Measurements from ENCODE around the gene SIPA1L3. TPM values are rescaled to one million over a fixed set of nuclear protein-coding genes. Genes with fewer than 3 reads are reported as not detected.

Gene SIPA1L3
- polyA plus RNA-seq, 1 donor from 2014 or later: 2.8 TPM

DNA sequence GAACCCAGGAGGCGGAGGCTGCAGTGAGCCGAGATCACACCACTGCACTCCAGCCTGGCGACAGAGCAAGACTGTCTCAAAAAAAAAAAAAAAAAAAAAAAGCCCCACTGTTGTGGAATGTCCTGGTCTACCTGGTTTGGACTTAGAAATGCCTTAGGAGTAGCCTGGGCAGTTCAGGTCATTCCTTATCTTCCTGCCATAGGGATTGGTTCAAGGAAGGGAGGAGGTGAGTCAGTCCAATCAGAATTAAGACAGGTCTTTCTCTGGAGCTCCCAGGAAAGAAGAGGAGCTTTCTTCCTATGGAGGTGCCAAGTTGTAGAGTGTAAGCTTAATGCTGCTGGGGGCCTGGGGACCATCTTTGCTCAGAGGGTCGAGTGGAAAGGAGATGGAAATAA is 44.8 kb downstream of the SIPA1L3 start:
- Histone ChIP-seq H3K4me2 (ENCODE audit: low read length) (no peak overlapping the region), H3K9ac (ENCODE audit: low read length) (no peak overlapping the region), H3F3A (ENCODE audit: insufficient read depth, low read length, poor library complexity, severe bottlenecking) (no peaks in the 10 kb centered on the region), H3K9me3 (ENCODE audit: low read length) (peaks cover 4% of the 10 kb centered on the region), H3K27me3 (ENCODE audit: insufficient read depth, low read depth, low read length) (no peaks in the 10 kb centered on the region), H3K36me3 (ENCODE audit: insufficient read depth, low read length) (no peaks in the 10 kb centered on the region), H2AFZ (ENCODE audit: low read depth, low read length) (no peak overlapping the region), H3K79me2 (replicated peaks; ENCODE audit: insufficient read depth, low read length) (no peaks in the 10 kb centered on the region), H3K27ac (ENCODE audit: low read length) (no peak overlapping the region), H3K4me3 (ENCODE audit: low read length) (no peak overlapping the region), H3K9me2 (ENCODE audit: insufficient read depth, low read length) (no peaks in the 10 kb centered on the region), H4K20me1 (ENCODE audit: insufficient read depth) (no peaks in the 10 kb centered on the region)
- TF ChIP-seq EZH2 (IDR thresholded peaks at IDR 0.05; ENCODE audit: borderline replicate concordance, insufficient read depth, low read length, poor library complexity, severe bottlenecking) (no peak), POLR2AphosphoS5 (IDR thresholded peaks at IDR 0.05) (no peak), TAF1 (IDR thresholded peaks at IDR 0.05; ENCODE audit: low read depth) (no peak), EP300 (conservative IDR thresholded peaks at IDR 0.05; ENCODE audit: poor library complexity, severe bottlenecking) (no peak), MXI1 (conservative IDR thresholded peaks at IDR 0.05; ENCODE audit: poor library complexity, severe bottlenecking) (no peak), RAD21 (conservative IDR thresholded peaks at IDR 0.05) (no peak), REST (IDR thresholded peaks at IDR 0.05; ENCODE audit: borderline replicate concordance) (no peak), SMC3 (conservative IDR thresholded peaks at IDR 0.05; ENCODE audit: poor library complexity) (no peak)
- TF ChIP-seq, protein P1, sequence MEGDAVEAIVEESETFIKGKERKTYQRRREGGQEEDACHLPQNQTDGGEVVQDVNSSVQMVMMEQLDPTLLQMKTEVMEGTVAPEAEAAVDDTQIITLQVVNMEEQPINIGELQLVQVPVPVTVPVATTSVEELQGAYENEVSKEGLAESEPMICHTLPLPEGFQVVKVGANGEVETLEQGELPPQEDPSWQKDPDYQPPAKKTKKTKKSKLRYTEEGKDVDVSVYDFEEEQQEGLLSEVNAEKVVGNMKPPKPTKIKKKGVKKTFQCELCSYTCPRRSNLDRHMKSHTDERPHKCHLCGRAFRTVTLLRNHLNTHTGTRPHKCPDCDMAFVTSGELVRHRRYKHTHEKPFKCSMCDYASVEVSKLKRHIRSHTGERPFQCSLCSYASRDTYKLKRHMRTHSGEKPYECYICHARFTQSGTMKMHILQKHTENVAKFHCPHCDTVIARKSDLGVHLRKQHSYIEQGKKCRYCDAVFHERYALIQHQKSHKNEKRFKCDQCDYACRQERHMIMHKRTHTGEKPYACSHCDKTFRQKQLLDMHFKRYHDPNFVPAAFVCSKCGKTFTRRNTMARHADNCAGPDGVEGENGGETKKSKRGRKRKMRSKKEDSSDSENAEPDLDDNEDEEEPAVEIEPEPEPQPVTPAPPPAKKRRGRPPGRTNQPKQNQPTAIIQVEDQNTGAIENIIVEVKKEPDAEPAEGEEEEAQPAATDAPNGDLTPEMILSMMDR (IDR thresholded peaks at IDR 0.05; ENCODE audit: poor library complexity, severe bottlenecking): no peak

DNA sequence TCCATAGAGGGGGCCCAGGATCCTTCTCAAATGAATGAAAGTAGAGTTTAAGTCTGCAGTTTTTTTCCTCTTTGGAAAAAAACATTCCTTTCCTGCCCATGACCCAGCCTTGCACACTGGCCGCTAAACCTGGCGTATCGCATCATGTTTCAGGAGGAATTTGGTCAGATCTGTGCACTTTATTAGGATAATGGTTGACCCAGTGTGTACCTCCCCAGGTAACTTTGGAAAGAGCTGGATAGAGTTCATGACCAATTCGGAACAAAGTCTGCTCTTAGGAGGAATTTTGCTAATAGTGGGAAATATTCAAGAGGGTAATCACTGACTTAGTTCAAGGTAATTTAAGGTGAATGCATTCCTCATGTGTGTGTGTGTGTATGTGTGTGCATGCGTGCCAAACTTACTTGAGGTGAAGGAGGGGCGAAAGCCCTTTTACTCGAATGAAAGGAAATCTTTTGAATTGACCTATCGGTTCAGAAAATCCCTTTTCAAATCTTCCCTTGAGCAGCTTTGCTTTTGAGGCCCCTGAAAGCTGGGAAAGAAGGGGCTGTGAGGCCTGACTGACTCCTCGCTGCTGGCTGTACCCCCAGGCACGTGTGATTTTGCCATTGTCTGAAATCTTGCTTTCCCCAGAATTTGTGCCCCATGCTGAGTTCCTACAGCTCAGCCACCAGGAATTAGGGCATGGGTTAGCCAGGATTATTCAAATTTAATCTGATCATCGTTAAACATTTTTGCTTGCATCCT is 46.3 kb downstream of the SIPA1L3 start:
- Histone ChIP-seq H2AFZ (ENCODE audit: low read depth, low read length) (no peak overlapping the region), H3K27ac (ENCODE audit: low read length) (no peak overlapping the region), H3K79me2 (replicated peaks; ENCODE audit: insufficient read depth, low read length) (no peaks in the 10 kb centered on the region), H3K27me3 (ENCODE audit: insufficient read depth, low read depth, low read length) (no peaks in the 10 kb centered on the region), H3K9me2 (ENCODE audit: insufficient read depth, low read length) (no peaks in the 10 kb centered on the region), H3K36me3 (ENCODE audit: insufficient read depth, low read length) (no peaks in the 10 kb centered on the region), H3K9me3 (ENCODE audit: low read length) (peaks cover 8% of the 10 kb centered on the region), H3K9ac (ENCODE audit: low read length) (no peak overlapping the region), H3K4me2 (ENCODE audit: low read length) (no peak overlapping the region), H3K4me3 (ENCODE audit: low read length) (no peak overlapping the region), H3F3A (ENCODE audit: insufficient read depth, low read length, poor library complexity, severe bottlenecking) (no peaks in the 10 kb centered on the region), H4K20me1 (ENCODE audit: insufficient read depth) (no peaks in the 10 kb centered on the region)
- TF ChIP-seq EZH2 (IDR thresholded peaks at IDR 0.05; ENCODE audit: borderline replicate concordance, insufficient read depth, low read length, poor library complexity, severe bottlenecking) (no peak), MXI1 (conservative IDR thresholded peaks at IDR 0.05; ENCODE audit: poor library complexity, severe bottlenecking) (no peak), POLR2AphosphoS5 (IDR thresholded peaks at IDR 0.05) (no peak), EP300 (conservative IDR thresholded peaks at IDR 0.05; ENCODE audit: poor library complexity, severe bottlenecking) (no peak), REST (IDR thresholded peaks at IDR 0.05; ENCODE audit: borderline replicate concordance) (no peak), TAF1 (IDR thresholded peaks at IDR 0.05; ENCODE audit: low read depth) (no peak), RAD21 (conservative IDR thresholded peaks at IDR 0.05) (no peak), SMC3 (conservative IDR thresholded peaks at IDR 0.05; ENCODE audit: poor library complexity) (no peak)
- TF ChIP-seq, protein P1 (IDR thresholded peaks at IDR 0.05; ENCODE audit: poor library complexity, severe bottlenecking): no peak

Measured in neural cell (in vitro differentiated cells).